GM06990 (cell line): ENCODE data around the gene FAM32A.

Source experiments
- DNase-seq: peaks from one replicate; pipeline ENCODE4 v3.0.0-alpha.2; 2011; ENCODE audit not compliant: insufficient read length; ENCODE audit errors: extremely low read depth
- H3K27me3 ChIP-seq: replicated peaks from 2 replicates; pipeline ENCODE4 v1.6.0; 2011; ENCODE audit warnings: low read length; ENCODE audit not compliant: control insufficient read depth, insufficient read depth
- H3K36me3 ChIP-seq: 2 replicates; pipeline ENCODE4 v1.5.1; 2011; ENCODE audit warnings: low read length; ENCODE audit not compliant: control insufficient read depth, insufficient read depth
- H3K4me3 ChIP-seq: replicated peaks from 2 replicates; pipeline ENCODE4 v1.5.1; 2011; ENCODE audit warnings: low read depth, mild to moderate bottlenecking, control low read depth, low read length
- CTCF ChIP-seq: IDR thresholded peaks from 2 replicates; pipeline ENCODE4 v1.5.1; 2011; ENCODE audit warnings: low read length, control low read depth, mild to moderate bottlenecking, inconsistent platforms; ENCODE audit not compliant: insufficient read depth, poor library complexity, severe bottlenecking

The FAM32A gene

DNA sequence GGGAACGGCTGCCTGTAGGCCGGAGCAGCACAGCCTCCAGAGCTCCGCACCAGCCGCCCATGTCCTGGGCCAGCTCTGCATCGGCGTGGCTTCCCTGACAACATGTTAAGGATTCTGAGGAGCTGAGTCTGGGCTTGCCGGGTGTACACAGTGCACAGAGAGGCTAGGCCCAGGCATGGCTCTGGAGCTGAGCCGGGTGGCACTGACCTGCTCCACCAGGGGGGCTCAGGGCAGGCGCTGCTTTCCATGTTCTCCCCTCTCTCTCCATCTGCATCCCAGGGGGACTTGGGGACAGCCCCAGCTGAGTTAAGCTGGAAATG, 44.1 kb downstream of the FAM32A start:
- peaks cover 59% of the 10 kb centered on the region for H3K36me3 ChIP-seq
- no peak overlapping the region for H3K4me3 ChIP-seq

DNA sequence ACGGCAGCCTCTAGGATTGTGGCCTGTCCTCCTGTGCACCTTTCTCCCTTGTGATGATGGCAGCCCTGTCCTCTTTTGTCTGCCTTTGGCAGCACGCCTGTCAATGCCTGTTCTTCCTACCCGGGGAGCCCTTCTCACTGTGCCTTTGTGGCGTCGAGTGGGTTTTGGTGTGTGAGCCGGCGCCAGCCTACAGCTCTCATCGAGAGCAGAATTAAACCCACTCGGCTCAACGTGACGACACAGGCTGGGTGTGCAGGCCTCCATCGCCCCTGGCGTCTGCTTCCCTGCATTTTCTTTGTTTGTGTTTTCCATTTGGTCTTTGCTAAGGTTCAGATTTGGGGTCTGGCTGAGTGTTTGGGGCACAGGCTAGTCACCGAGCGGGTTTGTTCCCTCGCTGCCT, 46.9 kb downstream of the FAM32A start:
- no peak overlapping the region for H3K4me3 ChIP-seq
- DNase-seq = no peak
- peaks cover 44% of the 10 kb centered on the region for H3K36me3 ChIP-seq
- TF ChIP-seq CTCF = no peak
- H3K27me3 ChIP-seq = no peaks in the 10 kb centered on the region

More for the DNA sequence above, 44.1 kb downstream of the FAM32A start:
- no peaks in the 10 kb centered on the region for H3K27me3 ChIP-seq
- no peak for TF ChIP-seq CTCF
- no peak for DNase-seq

GRCh38 chr19:16232568-16232967, 47.4 kb downstream of the FAM32A start:
- H3K36me3 ChIP-seq = peaks cover 39% of the 10 kb centered on the region
- H3K27me3 ChIP-seq = no peaks in the 10 kb centered on the region
- no peak for DNase-seq
- TF ChIP-seq CTCF = no peak
- no peak overlapping the region for H3K4me3 ChIP-seq

DNA sequence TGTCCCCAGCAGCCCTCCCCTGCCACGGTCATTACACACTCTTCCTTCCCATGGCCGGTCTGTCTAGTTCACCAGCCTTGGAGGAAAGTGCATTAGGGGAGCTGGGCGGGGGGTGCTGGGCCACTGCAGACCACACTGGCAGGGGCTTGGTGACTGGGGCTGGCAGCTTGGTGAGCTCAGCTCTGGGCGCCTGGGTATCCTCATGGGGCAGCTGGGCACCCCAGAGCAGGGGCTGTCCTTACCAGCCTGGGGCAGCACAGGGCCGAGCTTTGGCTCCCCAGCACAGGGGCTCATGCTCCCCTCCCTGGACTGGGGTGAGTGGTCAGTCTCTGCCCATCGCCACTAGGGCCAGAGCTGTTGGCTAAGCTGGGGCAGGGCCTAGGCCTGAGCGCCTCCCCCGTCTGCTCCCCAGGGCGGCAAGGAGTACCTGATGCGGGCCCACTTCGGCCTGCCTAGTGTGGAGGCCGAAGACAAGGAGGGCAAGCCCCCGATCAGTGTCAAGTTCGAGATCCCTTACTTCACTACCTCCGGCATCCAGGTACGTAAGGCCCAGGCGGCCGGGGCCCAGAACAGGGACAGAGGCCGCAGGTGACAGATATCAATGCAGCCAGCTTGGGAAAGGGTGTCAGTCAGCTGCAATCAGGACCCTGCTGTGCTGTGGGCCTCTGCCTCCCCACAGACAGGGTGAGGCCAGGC, 48.0 kb downstream of the FAM32A start:
- no peak overlapping the region for H3K4me3 ChIP-seq
- DNase-seq = no peak
- no peaks in the 10 kb centered on the region for H3K27me3 ChIP-seq
- TF ChIP-seq CTCF = no peak
- peaks cover 33% of the 10 kb centered on the region for H3K36me3 ChIP-seq

DNA sequence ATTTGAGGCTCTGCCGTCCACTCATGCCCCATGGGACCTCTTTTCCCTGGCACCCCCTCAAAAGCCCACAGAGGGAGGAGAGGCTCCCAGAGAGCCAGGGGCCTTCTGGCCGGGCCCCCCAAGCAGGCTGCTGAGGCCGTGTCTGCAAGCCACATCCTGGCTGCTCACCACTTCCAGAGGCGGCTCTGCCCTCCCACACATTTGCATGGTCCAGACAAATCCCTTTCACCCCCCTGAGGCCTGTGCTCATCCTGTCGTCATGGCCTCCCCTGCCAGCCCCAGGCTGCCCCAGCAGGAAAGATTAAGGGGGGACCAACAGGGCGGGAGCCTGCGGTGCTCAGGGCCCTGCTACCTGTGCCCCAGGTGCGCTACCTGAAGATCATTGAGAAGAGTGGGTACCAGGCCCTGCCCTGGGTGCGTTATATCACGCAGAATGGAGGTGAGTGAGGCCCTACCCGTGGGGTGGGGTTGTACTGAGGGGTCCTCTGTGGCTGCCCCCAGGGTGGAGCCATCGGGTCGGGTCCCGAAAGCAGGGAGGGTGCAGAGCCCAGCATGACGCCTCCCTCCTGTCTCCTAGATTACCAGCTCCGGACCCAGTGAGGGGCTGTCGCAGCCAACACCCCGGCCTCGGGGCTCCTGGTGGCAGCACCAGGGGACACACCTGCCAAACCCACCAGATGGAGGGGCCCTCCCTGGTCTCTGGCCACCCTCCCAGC, 48.8 kb downstream of the FAM32A start:
- DNase-seq = no peak
- Histone ChIP-seq H3K27me3 (no peaks in the 10 kb centered on the region), H3K4me3 (no peak overlapping the region), H3K36me3 (peaks cover 27% of the 10 kb centered on the region)
- no peak for TF ChIP-seq CTCF
